MCF 10A (cell line): ENCODE results near the gene HPCAL1. TPM values are rescaled to one million over a fixed set of nuclear protein-coding genes. Genes with fewer than 3 reads are reported as not detected.

ENCODE experiments used
- BruUV-seq: library from RNA; stranded (reverse); fragments of 400-500 nt; replicated peaks from 2 replicates; lab custom pipeline; 2021; lab: Mats Ljungman, UMichigan
- CTCF ChIA-PET: fragments of 300-600 bp; sonication (Branson Sonifier 250); formaldehyde crosslinking; extraction: SDS; loops from one replicate; lab custom pipeline; 2021; ENCODE audit warnings: antibody characterized with exemption, inconsistent platforms; lab: Yijun Ruan, JAX
- POLR2A ChIA-PET: fragments of 300-600, 350-650 bp; sonication (Branson Sonifier 250); formaldehyde crosslinking; extraction: SDS; loops from one replicate; lab custom pipeline; 2020; ENCODE audit warnings: antibody characterized with exemption, inconsistent platforms; lab: Yijun Ruan, JAX
- DNase-seq: peaks from one replicate; pipeline ENCODE4 v3.0.0-alpha.2; 2018; ENCODE audit not compliant: unreplicated experiment
- H3K27ac Mint-ChIP-seq: one replicate; pipeline ENCODE4 v1.8.0; 2022; ENCODE audit warnings: mild to moderate bottlenecking, low read depth, mixed read lengths; ENCODE audit not compliant: unreplicated experiment
- H3K27me3 Mint-ChIP-seq: one replicate; pipeline ENCODE4 v1.8.0; 2022; ENCODE audit warnings: mixed read lengths; ENCODE audit not compliant: insufficient read depth, unreplicated experiment
- H3K36me3 Mint-ChIP-seq: one replicate; pipeline ENCODE4 v1.8.0; 2022; ENCODE audit warnings: mild to moderate bottlenecking, moderate library complexity, mixed read lengths; ENCODE audit not compliant: insufficient read depth, unreplicated experiment
- H3K4me1 Mint-ChIP-seq: one replicate; pipeline ENCODE4 v1.8.0; 2022; ENCODE audit warnings: mixed read lengths; ENCODE audit not compliant: insufficient read depth, unreplicated experiment
- H3K4me3 Mint-ChIP-seq: one replicate; pipeline ENCODE4 v1.8.0; 2022; ENCODE audit warnings: mild to moderate bottlenecking, moderate library complexity, mixed read lengths; ENCODE audit not compliant: unreplicated experiment
- H3K9me3 Mint-ChIP-seq: one replicate; pipeline ENCODE4 v1.8.0; 2022; ENCODE audit warnings: mixed read lengths; ENCODE audit not compliant: unreplicated experiment
- CTCF ChIP-seq: fragments of 200-600 bp; IDR thresholded peaks from one replicate; pipeline ENCODE4 v1.8.0; 2022; ENCODE audit warnings: antibody characterized with exemption, mild to moderate bottlenecking; ENCODE audit not compliant: unreplicated experiment
- intact Hi-C: fragments of 100-400 bp; cut with micrococcal nuclease; formaldehyde crosslinking; loops from 2 replicates; pipeline ENCODE4 v1.14.1; 2022
- total RNA-seq: library from RNA; stranded (reverse); gene quantifications from 2 replicates; pipeline ENCODE4 v1.2.3, GENCODE V29; 2022

Gene HPCAL1
- total RNA-seq, 1 experiment from 2014 or later = 144 TPM

- no TSS peak for BruUV-seq
- peaks cover 11% of the 10 kb centered on the region for H3K4me1 Mint-ChIP-seq
- POLR2A ChIA-PET = interaction anchor here (0.6 to 0.8 kb wide), 2 partner anchors 12 to 243 kb away, joined by 3 read pairs; no protein-coding TSS in a partner anchor
- no peaks in the 10 kb centered on the region for H3K27me3 Mint-ChIP-seq
- intact Hi-C loops = no loop called here
- no peak overlapping the region for H3K4me3 Mint-ChIP-seq
- H3K27ac Mint-ChIP-seq = peak overlapping the region; percentile 25
- CTCF ChIA-PET = interaction anchor here (0.5 to 0.6 kb wide), 2 partner anchors 78 to 83 kb away, joined by 3 to 8 read pairs; no protein-coding TSS in a partner anchor
- no peak for DNase-seq
- H3K9me3 Mint-ChIP-seq = no peaks in the 10 kb centered on the region
- no peak for TF ChIP-seq CTCF
- H3K36me3 Mint-ChIP-seq = peaks cover 13% of the 10 kb centered on the region
These were observed 65.1 kb downstream of the HPCAL1 start for GRCh38 chr2:10367472-10368439.

GRCh38 chr2:10368491-10369231 lies 66.0 kb downstream of the HPCAL1 start:
- intact Hi-C loops = no loop called here
- POLR2A ChIA-PET = interaction anchor here (0.6 kb wide), 1 partner anchor 244 kb away, joined by 3 read pairs; no protein-coding TSS in a partner anchor
- CTCF ChIA-PET = interaction anchor here (0.6 kb wide), 2 partner anchors 84 to 132 kb away, joined by 3 to 6 read pairs; no protein-coding TSS in a partner anchor

GRCh38 chr2:10369269-10370255 lies 66.9 kb downstream of the HPCAL1 start:
- intact Hi-C loops = no loop called here
- peaks cover 15% of the 10 kb centered on the region for H3K4me1 Mint-ChIP-seq
- TF ChIP-seq CTCF = no peak
- H3K9me3 Mint-ChIP-seq = no peaks in the 10 kb centered on the region
- DNase-seq = no peak
- no peaks in the 10 kb centered on the region for H3K27me3 Mint-ChIP-seq
- POLR2A ChIA-PET = no interaction called here
- no peak overlapping the region for H3K27ac Mint-ChIP-seq
- CTCF ChIA-PET = interaction anchor here (0.5 to 0.6 kb wide), 2 partner anchors 133 to 815 kb away, joined by 4 to 6 read pairs; no protein-coding TSS in a partner anchor
- H3K4me3 Mint-ChIP-seq = no peak overlapping the region
- H3K36me3 Mint-ChIP-seq = peaks cover 16% of the 10 kb centered on the region
- no TSS peak for BruUV-seq

More at GRCh38 chr2:10368491-10369231, 66.0 kb downstream of the HPCAL1 start:
- Mint-ChIP-seq H3K27me3 (no peaks in the 10 kb centered on the region), H3K36me3 (peaks cover 22% of the 10 kb centered on the region), H3K4me1 (peaks cover 15% of the 10 kb centered on the region), H3K27ac (peak overlapping the region; percentile 25), H3K9me3 (no peaks in the 10 kb centered on the region), H3K4me3 (no peak overlapping the region)
- DNase-seq = no peak
- TF ChIP-seq CTCF = no peak
- BruUV-seq = no TSS peak
